ENCODE measurements around the gene FOXO3. TPM values are rescaled to one million over a fixed set of nuclear protein-coding genes. Genes with fewer than 3 reads are reported as not detected.

FOXO3 gene
- total and polyA plus RNA-seq, 2 of the 8 experiments (the other 6 are each of a cell fraction or from before 2014, with no cell fraction given): 13.1 to 19.3 TPM

GRCh38 chr6:108588586-108588985 lies 27.9 kb downstream of the FOXO3 start:
- DNase-seq (ENCODE audit: low read depth in 1 of 2, low spot score in 2 of 2): no peak
- H3K27me3 ChIP-seq (replicated peaks in 1 of 4; ENCODE audit: control insufficient read depth in 3 of 4, extremely low read depth in 1 of 4, insufficient read depth in 3 of 4, low read length in 3 of 4): no peaks in the 10 kb centered on the region
- FAIRE-seq: no peak
- H3K9ac ChIP-seq (replicated peaks in 1 of 4; ENCODE audit: extremely low read depth in 1 of 4, low read depth in 3 of 4, low read length in 3 of 4): no peak overlapping the region
- H3K9me3 ChIP-seq (ENCODE audit: insufficient read depth in 2 of 2, low read depth in 1 of 2, low read length in 1 of 2): no peaks in the 10 kb centered on the region
- ChIA-PET POLR2A (ENCODE audit: partially characterized antibody) (interaction anchor here (1.1 to 1.9 kb wide), 4 partner anchors 11 to 26 kb away, joined by 4 to 6 read pairs (median 5); no protein-coding TSS in a partner anchor), CTCF (ENCODE audit: partially characterized antibody) (interaction anchor here (0.7 to 1.0 kb wide), 2 partner anchors 8 to 249 kb away, joined by 3 to 4 read pairs; no protein-coding TSS in a partner anchor)
- H2AFZ ChIP-seq (ENCODE audit: low read length): no peak overlapping the region
- H3K23ac ChIP-seq (ENCODE audit: insufficient read length): no peak overlapping the region
- peaks cover 2% of the 10 kb centered on the region in 2 experiments for H4K20me1 ChIP-seq (replicated peaks in 1 of 2; ENCODE audit: control insufficient read depth in 1 of 2, insufficient read depth in 2 of 2, low read length in 2 of 2)
- no peak overlapping the region for H3K4ac ChIP-seq (replicated peaks; ENCODE audit: insufficient read length, low read depth, low read length)
- no peak overlapping the region for H2BK15ac ChIP-seq (ENCODE audit: low read length)
- no peak overlapping the region for H3K27ac ChIP-seq (ENCODE audit: low read depth, low read length)
- H3K18ac ChIP-seq (ENCODE audit: extremely low read depth, low read length): no peak overlapping the region
- no peak overlapping the region for H4K5ac ChIP-seq (ENCODE audit: insufficient read length, low read depth, low read length)
- no peak overlapping the region for H2AK5ac ChIP-seq (ENCODE audit: low read depth, low read length)
- no peak overlapping the region for H2BK120ac ChIP-seq (replicated peaks; ENCODE audit: low read depth, low read length)
- no peak overlapping the region for H3K14ac ChIP-seq (ENCODE audit: insufficient read length)
- no peak overlapping the region for H3K4me3 ChIP-seq (ENCODE audit: extremely low read depth in 1 of 4, insufficient read depth in 2 of 4, low read depth in 3 of 4, low read length in 4 of 4)
- H4K91ac ChIP-seq (replicated peaks; ENCODE audit: insufficient read length, low read length): peak overlapping the region; percentile 15
- H3K79me1 ChIP-seq (ENCODE audit: low read depth, low read length): peaks cover 6% of the 10 kb centered on the region
- no peaks in the 10 kb centered on the region for H3K23me2 ChIP-seq (ENCODE audit: low read depth, low read length)
- no peak overlapping the region for H2BK12ac ChIP-seq (ENCODE audit: low read depth, low read length)
- H3K4me2 ChIP-seq (ENCODE audit: insufficient read depth in 1 of 2, low read depth in 2 of 2, low read length in 2 of 2): peak overlapping the region in 1 of 2 experiments; percentile 34; a peak in 2 of 4 replicates
- H2BK5ac ChIP-seq (ENCODE audit: low read depth, low read length): no peak overlapping the region
- 33% methylated on average over 1 of the region's 1 CpG; no CpG with 5 or more reads in 1 of the 2 experiments for WGBS, 2 experiments (ENCODE audit: extremely low coverage in 1 of 2, insufficient coverage in 1 of 2, insufficient read length in 1 of 2, insufficient replicate concordance in 2 of 2, low coverage in 1 of 2, low lambda C conversion rate in 2 of 2, missing lambda C conversion rate in 1 of 2)
- H3K36me3 ChIP-seq (ENCODE audit: control insufficient read depth in 2 of 4, insufficient read depth in 4 of 4, low read length in 3 of 4): no peaks in the 10 kb centered on the region
- no peak overlapping the region for H4K8ac ChIP-seq (ENCODE audit: extremely low read depth, insufficient read depth, low read length)
- H3K56ac ChIP-seq (replicated peaks; ENCODE audit: insufficient read length, low read depth, low read length): no peak overlapping the region
- no peak overlapping the region for H2BK20ac ChIP-seq (ENCODE audit: low read length)
- peaks cover 0 to 17% (median 9%) of the 10 kb centered on the region in 4 experiments; a peak in 5 of 7 replicates for H3K4me1 ChIP-seq (replicated peaks in 1 of 4; ENCODE audit: control insufficient read depth in 3 of 4, insufficient read depth in 4 of 4, low read length in 3 of 4)
- peaks cover 3 to 84% of the 10 kb centered on the region in 2 experiments; a peak in 3 of 4 replicates for H3K79me2 ChIP-seq (ENCODE audit: control insufficient read depth in 1 of 2, insufficient read depth in 2 of 2, low read length in 2 of 2)
- TF ChIP-seq YY1 (IDR thresholded peaks at IDR 0.05; ENCODE audit: low read depth, low read length): no peak
- TF ChIP-seq SP4 (IDR thresholded peaks at IDR 0.05; ENCODE audit: low read length): no peak
- no peak for TF ChIP-seq ATF3 (IDR thresholded peaks at IDR 0.05; ENCODE audit: insufficient read depth, low read depth, low read length)
- no peak for TF ChIP-seq BACH1 (IDR thresholded peaks at IDR 0.05; ENCODE audit: low read length)
- TF ChIP-seq SIX5 (IDR thresholded peaks at IDR 0.05; ENCODE audit: low read depth, low read length): no peak
- TF ChIP-seq SUZ12 (IDR thresholded peaks at IDR 0.05; ENCODE audit: low read length): no peak
- TF ChIP-seq CBX5 (IDR thresholded peaks at IDR 0.05; ENCODE audit: low read depth, low read length): no peak
- no peak for TF ChIP-seq RXRA (IDR thresholded peaks at IDR 0.05; ENCODE audit: insufficient read depth, low read depth, low read length)
- TF ChIP-seq POLR2AphosphoS5 (IDR thresholded peaks at IDR 0.05; ENCODE audit: low read depth, low read length): no peak
- no peak for TF ChIP-seq RNF2 (IDR thresholded peaks at IDR 0.05; ENCODE audit: borderline replicate concordance, low read depth, low read length, missing control alignments, poor library complexity, severe bottlenecking)
- TF ChIP-seq EP300 (IDR thresholded peaks at IDR 0.05; ENCODE audit: borderline replicate concordance in 1 of 2, low read depth in 2 of 2, low read length in 2 of 2): no peak
